ENCODE measurements around the gene SERINC5.
"Not testable (repeated sequence)": the region's sequence is repeated elsewhere in the genome, so short reads cannot be mapped to it uniquely, and the experiment has no call there.

The SERINC5 gene

DNA sequence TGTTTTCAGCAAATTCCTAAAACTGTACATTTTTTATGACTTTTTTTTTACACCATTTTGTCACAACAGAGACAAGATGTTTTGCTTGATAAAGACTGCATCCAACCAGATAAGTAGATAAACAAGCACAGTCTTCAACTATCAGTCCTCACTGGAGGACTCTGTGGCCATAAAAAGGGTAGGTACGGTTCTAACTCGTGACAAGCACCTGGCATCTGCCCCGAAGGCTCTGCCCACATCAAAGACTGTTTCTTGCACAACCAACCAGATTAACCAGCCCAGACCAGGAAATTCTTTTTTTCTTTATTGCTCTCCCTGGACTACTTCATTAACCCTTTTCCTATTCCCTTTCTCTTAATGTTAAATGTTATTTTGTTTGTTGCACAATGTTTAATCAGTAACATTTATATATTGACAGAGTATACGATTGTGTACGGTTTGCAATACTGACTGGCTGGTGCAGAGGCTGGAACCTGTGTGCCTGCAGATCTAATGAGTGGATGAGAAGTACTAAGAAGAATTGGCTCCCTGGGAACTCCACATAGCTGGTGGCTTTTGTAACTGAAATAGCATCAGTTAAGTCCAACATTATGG, 74.1 kb downstream of the SERINC5 start:
- in situ Hi-C loops (cut with MboI; ENCODE audit: low sequenced_read_pairs), result no loop called here

- in situ Hi-C loops (cut with MboI; ENCODE audit: low sequenced_read_pairs), result no loop called here
Measured at GRCh38 chr5:80177236-80177635, 78.6 kb downstream of the SERINC5 start.

- in situ Hi-C loops (cut with MboI; ENCODE audit: low sequenced_read_pairs), result no loop called here
Measured at GRCh38 chr5:80175337-80175736, 80.5 kb downstream of the SERINC5 start.

- in situ Hi-C loops (cut with MboI; ENCODE audit: low sequenced_read_pairs), result no loop called here
Measured at GRCh38 chr5:80174790-80175189, 81.1 kb downstream of the SERINC5 start.

DNA sequence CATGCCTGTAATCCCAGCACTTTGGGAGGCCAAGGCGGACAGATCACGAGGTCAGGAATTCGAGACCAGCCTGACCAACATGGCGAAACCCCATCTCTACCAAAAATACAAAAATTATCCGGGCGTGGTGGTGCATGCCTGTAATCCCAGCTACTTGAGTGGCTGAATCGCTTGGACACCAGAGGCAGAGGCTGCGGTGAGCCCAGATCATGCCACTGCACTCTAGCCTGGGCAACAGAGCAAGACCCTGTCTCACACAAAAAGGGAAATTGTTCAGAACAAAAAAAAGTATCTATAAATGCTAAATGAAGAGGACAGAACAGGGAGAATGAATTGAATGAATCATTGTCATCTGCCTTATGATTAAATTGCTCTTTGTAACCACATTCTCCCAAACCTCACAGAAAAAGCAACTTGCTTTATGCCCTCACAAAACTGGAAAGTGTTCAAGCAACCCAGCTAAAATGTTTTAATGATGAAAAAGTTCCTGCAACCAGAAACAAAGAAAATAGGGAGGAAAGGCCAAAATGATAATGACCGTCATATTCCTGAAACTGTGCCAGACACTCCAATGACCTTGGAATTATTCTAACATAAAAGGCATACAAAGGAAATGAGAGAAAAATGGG, 83.7 kb downstream of the SERINC5 start:
- in situ Hi-C loops (cut with MboI; ENCODE audit: low sequenced_read_pairs), result no loop called here

GRCh38 chr5:80170117-80170535, 85.7 kb downstream of the SERINC5 start:
- in situ Hi-C loops (cut with MboI; ENCODE audit: low sequenced_read_pairs), result no loop called here

DNA sequence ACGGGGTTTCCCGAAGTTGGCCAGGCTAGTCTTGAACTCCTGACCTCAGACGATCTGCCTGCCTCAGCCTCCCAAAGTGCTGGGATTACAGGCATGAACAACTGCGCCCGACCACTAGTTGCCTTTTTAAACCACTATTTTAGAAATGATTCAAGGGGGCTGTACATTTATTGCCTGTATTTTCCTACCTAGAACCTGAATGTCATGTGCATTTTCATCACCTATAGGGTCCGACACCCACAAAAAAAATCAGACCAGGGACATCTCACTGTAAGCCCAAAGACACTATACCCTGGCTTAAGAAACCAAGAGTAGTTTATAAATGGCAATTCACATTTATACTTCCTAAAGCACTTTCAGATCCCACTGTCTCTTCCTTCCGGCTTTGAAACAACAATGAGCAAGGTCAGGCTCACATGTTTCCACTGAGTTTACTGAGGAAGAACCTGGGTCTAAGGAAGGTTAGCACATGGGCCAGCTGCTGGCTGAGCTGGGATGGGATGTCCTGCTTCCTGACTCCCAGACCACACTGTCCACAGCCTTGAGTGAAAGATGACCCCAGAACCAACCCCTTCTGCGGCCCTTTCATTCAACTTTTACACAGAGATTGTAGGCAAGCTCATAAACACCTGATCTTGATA, 87.3 kb downstream of the SERINC5 start:
- in situ Hi-C loops (cut with MboI; ENCODE audit: low sequenced_read_pairs), result no loop called here

- in situ Hi-C loops (cut with MboI; ENCODE audit: low sequenced_read_pairs), result no loop called here
Measured at GRCh38 chr5:80165452-80165851, 90.4 kb downstream of the SERINC5 start.

- in situ Hi-C loops (cut with MboI; ENCODE audit: low sequenced_read_pairs), result no loop called here
Measured at GRCh38 chr5:80161165-80161564, 94.7 kb downstream of the SERINC5 start.

DNA sequence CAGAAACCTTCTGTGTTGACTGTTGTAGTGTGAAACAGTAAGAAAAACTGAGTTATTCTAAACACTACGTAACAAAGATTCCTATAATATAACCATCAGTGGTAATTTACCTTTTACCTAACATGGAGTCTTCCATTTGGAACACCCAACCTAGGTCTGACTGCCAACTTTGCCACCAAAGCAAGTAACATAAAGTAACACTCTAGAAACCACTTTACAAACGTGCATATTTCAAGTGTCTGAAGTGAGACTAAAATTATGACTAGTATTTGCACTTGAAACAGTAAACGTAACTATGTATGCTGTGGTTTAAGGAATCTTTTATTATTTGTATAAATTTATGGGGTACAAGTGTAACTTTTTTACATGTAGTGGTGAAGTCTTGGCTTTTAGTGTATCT, 95.6 kb downstream of the SERINC5 start:
- in situ Hi-C loops (cut with MboI; ENCODE audit: low sequenced_read_pairs), result no loop called here

DNA sequence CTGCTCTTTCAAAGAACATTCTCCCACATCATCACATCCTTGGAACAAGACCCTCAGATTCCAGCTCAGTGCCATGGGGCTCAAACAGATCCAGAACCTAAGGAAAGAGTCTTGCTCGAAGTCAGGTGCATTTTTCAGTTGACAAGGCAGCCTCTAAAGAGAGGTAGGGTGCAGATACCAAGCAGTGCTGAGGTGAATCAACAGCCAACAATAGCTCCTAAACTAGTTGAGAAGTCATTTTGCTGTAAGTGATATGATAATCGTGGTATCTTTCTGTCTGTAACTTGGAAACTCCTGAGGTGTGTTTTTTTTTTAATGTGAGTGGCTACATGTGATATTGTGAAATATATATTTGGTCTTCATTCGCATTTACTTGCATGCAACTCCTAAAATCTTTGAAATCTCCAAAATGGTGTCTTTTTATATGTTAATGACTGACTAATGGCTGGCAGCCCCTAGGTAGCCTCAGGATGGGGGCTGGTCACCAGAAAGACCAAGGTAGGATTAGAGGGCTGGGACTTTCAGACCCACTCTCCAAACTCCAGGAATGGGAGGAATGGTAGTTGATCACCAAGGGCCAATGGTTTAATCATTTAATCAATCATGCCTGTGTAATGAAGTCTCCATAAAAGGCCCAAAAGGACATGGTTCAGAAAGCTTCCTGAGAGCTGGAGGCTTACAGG, 96.6 kb downstream of the SERINC5 start:
- in situ Hi-C loops (cut with MboI; ENCODE audit: low sequenced_read_pairs), result no loop called here

- in situ Hi-C loops (cut with MboI; ENCODE audit: low sequenced_read_pairs), result no loop called here
Measured at GRCh38 chr5:80156156-80156555, 99.7 kb downstream of the SERINC5 start.

DNA sequence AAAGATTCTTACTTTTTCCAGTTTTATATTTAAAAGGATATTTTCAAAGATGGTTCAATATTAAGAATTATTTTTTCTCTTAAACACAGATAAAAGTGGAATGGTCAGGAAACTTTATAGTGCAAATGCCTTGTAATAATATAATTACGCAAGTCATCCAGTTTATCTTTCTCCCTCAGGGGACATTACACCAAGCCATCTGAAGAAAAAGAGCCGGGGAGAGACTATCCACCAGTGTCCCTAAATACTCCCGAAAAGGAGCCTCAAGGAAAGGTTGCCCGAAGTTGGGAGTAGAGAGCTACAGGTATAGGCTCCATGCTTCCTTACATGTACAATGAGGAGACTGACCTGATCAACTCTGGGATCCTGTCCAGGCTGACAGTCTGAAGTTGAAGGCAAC, 101.1 kb downstream of the SERINC5 start:
- in situ Hi-C loops (cut with MboI; ENCODE audit: low sequenced_read_pairs), result no loop called here

DNA sequence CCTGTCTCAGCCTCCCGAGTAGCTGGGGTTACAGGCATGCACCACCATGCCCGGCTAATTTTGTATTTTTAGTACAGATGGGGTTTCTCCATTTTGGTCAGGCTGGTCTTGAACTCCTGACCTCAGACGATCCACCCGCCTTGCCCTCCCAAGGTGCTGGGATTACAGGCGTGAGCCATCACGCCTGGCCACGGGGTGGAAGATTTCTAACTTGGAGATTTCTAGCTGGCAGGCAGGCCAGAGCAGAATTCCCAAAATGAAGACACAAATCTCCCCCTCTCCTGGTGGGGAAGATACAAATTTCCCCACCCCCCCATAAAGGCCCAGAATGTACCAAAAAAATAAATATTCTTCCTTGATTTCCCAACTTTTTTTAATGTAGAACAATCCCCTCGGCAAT, 101.6 kb downstream of the SERINC5 start:
- in situ Hi-C loops (cut with MboI; ENCODE audit: low sequenced_read_pairs), result not testable (repeated sequence)

- in situ Hi-C loops (cut with MboI; ENCODE audit: low sequenced_read_pairs), result no loop called here
Measured at GRCh38 chr5:80153586-80154126, 102.2 kb downstream of the SERINC5 start.

DNA sequence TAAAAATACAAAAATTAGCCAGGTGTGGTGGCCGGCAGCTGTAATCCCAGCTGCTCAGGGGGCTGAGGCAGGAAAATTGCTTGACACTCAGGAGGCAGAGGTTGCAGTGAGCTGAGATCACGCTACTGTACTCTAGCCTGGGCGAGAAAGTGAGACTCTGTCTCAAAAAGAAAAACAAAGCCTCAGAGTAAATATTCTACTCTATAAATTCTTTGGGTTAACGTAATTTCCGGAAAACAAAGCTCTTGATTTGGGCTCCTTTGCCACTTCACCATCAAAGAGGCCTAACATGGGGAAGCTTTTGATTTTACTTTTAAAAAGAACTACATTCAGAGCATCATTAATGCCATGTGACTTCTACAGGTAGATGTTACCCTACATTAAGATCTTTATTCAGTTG, 103.1 kb downstream of the SERINC5 start:
- in situ Hi-C loops (cut with MboI; ENCODE audit: low sequenced_read_pairs), result no loop called here

- in situ Hi-C loops (cut with MboI; ENCODE audit: low sequenced_read_pairs), result no loop called here
Measured at GRCh38 chr5:80151890-80152289, 104.0 kb downstream of the SERINC5 start.

DNA sequence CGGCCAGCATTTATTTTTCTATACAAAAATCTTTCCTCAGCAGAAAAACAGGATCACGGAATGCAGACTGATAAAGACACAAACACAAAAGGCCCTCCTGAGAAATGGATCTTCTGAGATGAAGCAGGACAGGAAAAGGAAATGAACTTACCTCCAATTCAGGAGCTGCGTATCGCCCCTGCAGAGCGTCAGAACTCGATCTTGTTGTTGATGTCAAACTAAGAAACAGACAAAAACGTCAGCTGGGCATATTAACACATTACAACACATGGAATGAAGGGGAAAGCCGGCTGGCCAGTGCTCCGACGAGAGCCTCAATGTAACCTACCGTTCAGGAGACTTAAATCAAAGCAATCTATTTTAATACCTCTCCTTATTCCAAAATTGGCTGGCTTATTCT, 105.1 kb downstream of the SERINC5 start:
- in situ Hi-C loops (cut with MboI; ENCODE audit: low sequenced_read_pairs), result no loop called here

DNA sequence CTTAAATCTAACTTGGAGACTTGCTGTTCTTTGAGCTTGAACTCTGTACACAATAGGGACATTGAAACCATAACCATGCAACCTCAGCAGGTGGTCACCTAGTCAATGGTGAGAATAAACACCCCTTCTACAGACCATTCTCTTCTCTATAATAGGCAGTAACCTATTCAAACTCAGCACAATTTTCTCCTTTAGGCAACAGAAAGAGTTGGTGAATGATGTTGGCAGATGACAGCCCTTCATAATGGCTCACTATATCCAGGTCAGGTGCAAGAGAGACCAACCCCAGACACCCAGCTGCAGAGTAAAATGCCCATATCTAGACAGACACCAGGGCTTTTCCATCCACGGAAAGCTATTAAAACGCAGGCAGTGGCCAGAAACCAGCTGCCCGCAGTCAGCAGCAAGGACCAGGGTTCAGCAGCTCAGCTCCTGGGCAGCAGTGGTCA, 106.7 kb downstream of the SERINC5 start:
- in situ Hi-C loops (cut with MboI; ENCODE audit: low sequenced_read_pairs), result no loop called here

DNA sequence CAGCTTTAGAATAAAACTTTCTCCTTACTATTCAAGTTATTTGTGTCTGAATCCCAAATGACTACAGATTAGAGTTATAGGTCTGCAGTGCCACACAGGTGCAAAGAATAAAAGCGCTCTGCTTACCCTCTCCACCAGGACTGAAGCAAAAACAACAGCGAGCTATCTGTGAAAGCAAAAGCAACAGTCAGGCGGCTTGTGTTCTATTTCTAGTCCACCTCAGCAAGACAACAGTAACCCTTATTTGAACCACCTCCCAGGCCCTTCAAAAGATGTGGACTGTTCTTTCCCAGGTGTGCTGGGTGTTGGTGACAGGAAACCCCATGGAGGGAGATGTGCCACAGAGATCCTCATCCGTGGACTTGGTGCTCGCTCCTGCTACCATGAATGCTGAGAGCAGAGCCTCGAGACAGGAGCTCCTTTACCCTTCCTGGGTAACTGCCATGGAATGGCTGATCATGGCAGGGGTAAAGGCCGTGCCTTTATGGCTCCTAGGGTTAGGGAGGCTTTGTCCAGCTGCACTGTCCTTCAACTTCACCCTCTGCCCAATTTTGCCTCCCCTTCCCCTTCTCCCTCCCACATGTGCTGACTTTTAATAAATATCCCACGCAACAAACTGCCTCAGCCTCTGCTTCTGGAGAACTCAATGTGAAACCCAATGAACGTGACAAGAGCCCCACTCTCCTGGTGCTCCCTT, 108.6 kb downstream of the SERINC5 start:
- in situ Hi-C loops (cut with MboI; ENCODE audit: low sequenced_read_pairs), result no loop called here

DNA sequence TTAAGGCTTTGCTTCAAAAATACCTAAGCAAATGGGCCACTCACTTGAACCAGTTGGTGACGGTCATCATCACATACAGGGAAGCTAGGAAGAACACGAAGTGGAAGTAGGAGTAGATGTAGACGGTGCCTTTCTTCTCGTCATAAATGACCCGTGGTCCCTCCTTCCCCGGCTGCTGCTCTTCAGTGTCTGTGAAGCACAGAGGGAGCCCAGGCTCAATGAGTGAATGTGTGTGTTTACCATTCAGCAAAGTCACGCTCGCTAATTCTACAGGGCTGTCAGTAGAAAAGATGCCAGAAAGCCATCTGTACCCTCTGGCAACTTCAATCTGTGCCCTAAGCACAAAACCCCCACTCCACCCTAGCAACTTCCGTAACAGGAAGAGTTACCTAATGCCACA, 109.8 kb downstream of the SERINC5 start:
- in situ Hi-C loops (cut with MboI; ENCODE audit: low sequenced_read_pairs), result no loop called here
